CD1c-positive myeloid dendritic cell (primary cell): ENCODE results near the gene CDH23.

Experiments used
- DNase-seq: peaks from one replicate; pipeline ENCODE4 v3.0.0-alpha.2; 2016; ENCODE audit errors: extremely low spot score

The CDH23 gene

GRCh38 chr10:71467161-71467560, 70.4 kb downstream of the CDH23 start:
- no peak for DNase-seq

- no peak for DNase-seq
Measured at GRCh38 chr10:71467569-71468362, 71.0 kb downstream of the CDH23 start.

- no peak for DNase-seq
Measured at GRCh38 chr10:71468363-71469094, 71.8 kb downstream of the CDH23 start.

- no peak for DNase-seq
Measured at GRCh38 chr10:71471006-71471405, 74.3 kb downstream of the CDH23 start.

GRCh38 chr10:71471957-71472365, 75.2 kb downstream of the CDH23 start:
- no peak for DNase-seq

GRCh38 chr10:71472466-71472865, 75.7 kb downstream of the CDH23 start:
- no peak for DNase-seq

GRCh38 chr10:71472912-71473311, 76.2 kb downstream of the CDH23 start:
- no peak for DNase-seq

GRCh38 chr10:71473671-71474599, 77.2 kb downstream of the CDH23 start:
- no peak for DNase-seq

GRCh38 chr10:71474702-71475242, 78.1 kb downstream of the CDH23 start:
- DNase-seq: no peak

GRCh38 chr10:71475243-71475871, 78.6 kb downstream of the CDH23 start:
- DNase-seq: peak; percentile 49

- peak; percentile 18 for DNase-seq
Measured at GRCh38 chr10:71476228-71477011, 79.7 kb downstream of the CDH23 start.

- DNase-seq: no peak
Measured at GRCh38 chr10:71478173-71478572, 81.5 kb downstream of the CDH23 start.

GRCh38 chr10:71478813-71479365, 82.2 kb downstream of the CDH23 start:
- no peak for DNase-seq

- no peak for DNase-seq
Measured at GRCh38 chr10:71479831-71480230, 83.1 kb downstream of the CDH23 start.

GRCh38 chr10:71480662-71481061, 83.9 kb downstream of the CDH23 start:
- no peak for DNase-seq

GRCh38 chr10:71481746-71482410, 85.2 kb downstream of the CDH23 start:
- no peak for DNase-seq

GRCh38 chr10:71482620-71483019, 85.9 kb downstream of the CDH23 start:
- no peak for DNase-seq

- DNase-seq: no peak
Measured at GRCh38 chr10:71483135-71483534, 86.4 kb downstream of the CDH23 start.

- no peak for DNase-seq
Measured at GRCh38 chr10:71483885-71484751, 87.4 kb downstream of the CDH23 start.
